Right ventricle myocardium superior (tissue), 1 donor: Measurements from ENCODE around the gene SDF4. TPM values are rescaled to one million over a fixed set of nuclear protein-coding genes. Genes with fewer than 3 reads are reported as not detected.

Experiments used
- ATAC-seq: fragments of 200-7000 bp; cut with Tn5 transposase; one replicate; pipeline ENCODE4 v1.9.1; 2020; ENCODE audit warnings: mild to moderate bottlenecking; ENCODE audit not compliant: poor library complexity
- DNase-seq: peaks from one replicate; pipeline ENCODE4 v3.0.0-alpha.2; 2020
- intact Hi-C: fragments of 100-400 bp; cut with DNase I; formaldehyde crosslinking; loops from one replicate; pipeline ENCODE4 v1.11.2; 2022
- total RNA-seq: library from RNA; stranded (reverse); fragmentation: NEBNext Ultra II Directional; extraction: Animal tissue kit (Norgen Biotek cat#: 25700); gene quantifications from one replicate; pipeline ENCODE4 v1.2.1, GENCODE V29; 2021
- donor health status: DM: no; HTN: yes; CAD: no; lungs with severe emphysema.

Gene SDF4
- total RNA-seq, 1 donor from 2014 or later, result 110 TPM

DNA sequence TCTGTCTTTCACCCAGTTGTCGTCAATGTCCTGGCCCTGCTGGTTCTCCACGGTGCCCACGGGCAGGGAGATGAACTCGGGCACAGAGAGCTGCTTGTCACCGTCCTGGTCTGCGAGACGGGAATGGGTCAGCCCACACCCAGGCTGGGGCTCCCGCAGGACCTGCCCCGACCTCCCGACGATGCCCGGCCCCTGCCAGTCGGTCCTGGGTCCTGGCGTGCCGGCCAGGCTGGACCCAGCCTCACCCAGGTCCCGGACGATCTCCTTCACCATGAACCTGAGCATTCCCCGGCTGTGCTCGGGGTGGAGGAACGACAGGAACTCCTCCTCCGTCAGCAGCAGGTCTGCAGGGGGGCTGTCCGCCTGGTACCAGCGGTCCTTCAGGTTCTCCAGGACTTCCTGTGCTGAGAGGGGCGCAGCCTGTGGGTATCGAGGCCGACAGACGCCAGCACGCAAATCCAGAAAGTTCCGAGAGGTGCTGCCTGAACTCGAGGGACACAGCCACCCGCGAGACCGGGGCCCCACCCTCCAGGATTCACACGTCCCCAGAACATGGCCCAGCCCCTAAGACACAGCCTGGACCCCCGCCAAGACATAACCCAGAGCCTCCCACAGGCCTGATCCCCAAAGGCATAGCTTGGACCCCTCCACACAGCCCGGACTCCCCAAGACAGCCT, 13.1 kb downstream of the SDF4 start:
- DNase-seq (no peak), ATAC-seq (no peak)
- intact Hi-C loops, result no loop called here

DNA sequence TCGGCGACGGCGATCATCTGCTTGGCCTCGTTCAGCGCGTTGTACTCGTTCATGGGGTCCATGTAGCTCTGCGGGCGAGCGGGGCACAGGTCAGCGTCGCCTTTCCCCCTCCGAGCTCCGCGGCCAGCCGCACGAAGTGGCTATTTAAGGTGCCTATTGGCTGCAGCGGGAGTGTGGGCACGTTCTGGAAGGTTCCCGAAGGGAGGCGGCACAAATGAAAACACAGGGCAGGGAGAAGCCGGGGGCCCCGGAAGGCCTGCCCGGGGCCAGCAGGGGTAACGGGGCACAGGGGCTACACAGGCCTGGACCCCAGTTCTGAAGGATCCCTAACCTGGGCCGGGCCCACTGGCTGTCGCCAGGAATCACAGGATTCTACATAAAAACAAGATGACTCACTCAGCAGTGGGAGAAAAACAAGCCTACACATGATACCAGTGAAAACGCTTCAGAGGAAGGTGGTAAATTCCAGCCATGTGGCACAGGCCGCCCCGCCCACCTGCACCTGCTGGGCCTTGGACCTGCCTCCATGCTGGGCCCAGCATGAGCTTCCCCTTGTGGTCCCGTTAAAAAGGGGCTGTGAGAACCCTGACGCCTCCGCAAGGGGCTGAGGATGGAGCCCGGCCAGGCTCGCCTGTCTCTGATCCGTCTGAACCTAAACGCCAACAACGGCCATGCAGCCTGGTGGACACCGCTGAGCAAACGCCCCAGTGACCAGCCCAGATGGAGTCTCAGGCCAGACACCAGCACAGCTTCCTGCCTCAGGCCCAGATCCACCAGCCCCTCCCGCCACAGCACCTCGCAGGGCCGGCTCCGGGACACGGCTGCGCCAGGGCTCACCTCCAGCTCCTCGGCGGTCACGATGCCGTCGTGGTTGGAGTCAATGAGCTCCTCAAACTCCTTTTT, 13.9 kb downstream of the SDF4 start:
- intact Hi-C loops, result no loop called here
- ATAC-seq (no peak), DNase-seq (no peak)

DNA sequence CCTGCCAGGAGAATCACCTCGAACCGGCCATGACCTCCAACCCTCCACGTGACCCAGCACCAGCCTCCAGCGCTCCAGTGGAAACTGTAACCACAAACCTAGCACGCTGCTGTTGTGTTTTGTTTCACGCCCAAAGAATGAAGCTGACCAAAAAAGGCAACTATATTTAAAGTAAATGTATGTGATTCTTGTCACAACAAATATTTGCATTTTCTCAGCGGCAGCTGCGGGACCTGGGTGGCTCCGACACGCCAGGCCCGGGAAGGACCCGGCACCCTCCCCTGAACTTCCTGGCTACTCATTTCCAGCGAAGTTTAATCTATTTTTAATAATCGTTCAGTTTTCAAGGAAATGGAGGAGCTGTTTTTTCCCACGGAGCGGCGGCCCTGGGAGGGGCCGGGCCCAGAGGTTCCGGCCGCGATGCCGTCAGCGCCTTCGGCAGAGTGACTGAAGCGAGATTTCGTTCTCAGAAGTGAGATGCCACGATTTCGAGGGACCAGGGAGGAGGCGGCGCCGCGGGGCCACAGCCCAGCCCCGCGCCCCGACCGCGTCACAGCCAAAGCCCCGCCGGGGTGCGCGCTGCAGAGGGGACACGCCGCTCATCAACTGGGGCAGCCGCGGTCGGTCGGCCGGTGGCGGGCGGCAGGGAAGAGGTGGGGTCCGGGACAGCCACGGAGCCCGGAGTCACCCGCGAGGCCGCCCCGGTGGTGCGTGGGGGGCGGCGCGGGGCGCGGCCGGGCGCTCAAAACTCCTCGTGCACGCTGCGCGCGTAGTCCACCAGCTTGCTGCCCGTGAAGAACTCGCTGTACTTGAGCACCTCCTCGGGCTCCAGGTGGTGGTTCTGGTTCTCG, 14.8 kb downstream of the SDF4 start:
- no peak for DNase-seq
- ATAC-seq, result no peak
- intact Hi-C loops, result no loop called here

DNA sequence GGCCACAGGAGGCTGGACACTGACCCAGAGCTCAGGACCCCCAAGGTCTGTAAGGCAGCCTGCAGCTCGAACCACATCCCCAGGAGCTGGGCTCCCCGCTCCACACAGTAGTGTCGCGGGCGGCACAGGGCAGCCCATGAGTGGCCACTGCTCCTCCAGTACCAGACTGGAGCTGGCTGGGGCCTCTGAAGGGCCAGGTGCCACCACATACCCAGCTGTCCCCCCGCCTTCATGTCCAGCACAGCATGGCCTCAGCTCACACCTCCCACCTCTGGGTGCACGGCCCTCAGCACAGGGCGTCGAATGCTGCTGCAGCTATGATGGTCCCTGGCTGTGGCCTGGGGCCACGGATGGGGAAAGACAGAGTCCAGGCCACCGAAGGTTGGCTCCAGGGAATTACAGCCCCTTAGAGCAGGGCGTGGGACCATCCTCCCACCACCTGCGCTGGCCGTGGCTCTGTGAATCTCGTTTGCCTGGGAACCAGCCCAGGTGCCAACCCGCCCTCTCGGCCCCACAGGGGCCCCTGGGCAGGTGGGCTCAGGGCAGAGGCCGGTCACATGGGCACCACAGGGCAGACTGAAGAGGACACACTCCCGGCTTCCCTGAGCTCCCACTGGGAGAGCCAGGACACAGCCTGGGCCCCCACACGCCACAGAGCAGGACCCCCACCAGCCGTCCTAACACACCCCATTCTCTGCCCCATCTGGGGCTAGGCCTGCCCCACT, 15.8 kb downstream of the SDF4 start:
- ATAC-seq, result no peak

GRCh38 chr1:1215080-1215676, 16.6 kb downstream of the SDF4 start:
- intact Hi-C loops, result no loop called here
- no peak for ATAC-seq
- DNase-seq, result no peak

More for the DNA sequence above, 15.8 kb downstream of the SDF4 start:
- intact Hi-C loops, result no loop called here
- DNase-seq, result no peak

- ATAC-seq (peak; percentile 6), DNase-seq (no peak)
- intact Hi-C loops, result no loop called here
These were observed 18.2 kb downstream of the SDF4 start, which contains the start of gene TNFRSF4 for GRCh38 chr1:1213345-1214265. Gene TNFRSF4 (minus strand): TSS chr1:1214153. CDS start chr1:1214127, 26 bp downstream.

- intact Hi-C loops, result no loop called here
- peak; percentile 77 for DNase-seq
These were observed 18.9 kb downstream of the SDF4 start for GRCh38 chr1:1212780-1213344.

GRCh38 chr1:1211541-1212441, 20.0 kb downstream of the SDF4 start:
- intact Hi-C loops, result no loop called here
- DNase-seq (peak; percentile 28), ATAC-seq (no peak)

More at GRCh38 chr1:1212780-1213344, 18.9 kb downstream of the SDF4 start:
- ATAC-seq, result peak; percentile 42

GRCh38 chr1:1210726-1211540, 20.9 kb downstream of the SDF4 start:
- ATAC-seq (no peak), DNase-seq (peak; percentile 39)
- intact Hi-C loops, result no loop called here

DNA sequence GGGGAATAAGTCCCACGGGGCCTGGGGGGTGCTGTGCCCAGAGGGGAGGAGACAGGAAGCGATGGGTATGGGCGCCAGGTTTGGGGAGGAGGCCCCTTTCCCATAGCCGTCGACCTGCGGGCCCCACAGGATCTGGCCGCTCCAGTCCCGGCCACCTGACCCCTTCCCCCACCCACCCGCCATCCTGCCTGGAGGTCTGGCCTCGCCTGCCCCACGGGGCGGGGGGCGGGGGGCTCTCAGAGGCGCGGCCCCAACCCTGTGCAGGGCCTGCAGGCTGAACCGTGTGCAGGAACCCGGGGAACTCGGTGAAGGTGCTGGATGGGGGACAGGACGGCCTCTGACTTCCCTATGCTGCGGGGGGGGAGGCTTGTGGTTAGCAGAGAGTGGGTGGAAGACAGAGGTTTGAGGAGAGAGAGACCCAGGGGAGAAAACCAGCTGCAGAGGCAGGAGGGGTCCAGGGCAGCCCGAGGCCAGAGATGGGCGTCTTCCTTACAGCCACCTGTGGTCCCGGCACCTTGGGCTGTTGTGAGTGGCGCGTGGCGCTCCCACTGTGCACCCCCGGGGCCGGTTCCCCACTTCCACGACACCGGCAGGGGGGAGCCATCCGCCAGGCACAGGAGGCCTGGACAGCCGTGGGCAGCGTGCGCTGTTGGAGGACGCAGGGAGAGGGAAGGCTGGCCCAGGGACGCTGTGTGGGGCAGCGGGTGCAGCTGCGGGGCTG, 22.9 kb downstream of the SDF4 start:
- no peak for DNase-seq
- no peak for ATAC-seq
- intact Hi-C loops, result no loop called here

GRCh38 chr1:1207571-1207892, 24.3 kb downstream of the SDF4 start:
- DNase-seq, result no peak
- intact Hi-C loops, result no loop called here
- ATAC-seq, result no peak

DNA sequence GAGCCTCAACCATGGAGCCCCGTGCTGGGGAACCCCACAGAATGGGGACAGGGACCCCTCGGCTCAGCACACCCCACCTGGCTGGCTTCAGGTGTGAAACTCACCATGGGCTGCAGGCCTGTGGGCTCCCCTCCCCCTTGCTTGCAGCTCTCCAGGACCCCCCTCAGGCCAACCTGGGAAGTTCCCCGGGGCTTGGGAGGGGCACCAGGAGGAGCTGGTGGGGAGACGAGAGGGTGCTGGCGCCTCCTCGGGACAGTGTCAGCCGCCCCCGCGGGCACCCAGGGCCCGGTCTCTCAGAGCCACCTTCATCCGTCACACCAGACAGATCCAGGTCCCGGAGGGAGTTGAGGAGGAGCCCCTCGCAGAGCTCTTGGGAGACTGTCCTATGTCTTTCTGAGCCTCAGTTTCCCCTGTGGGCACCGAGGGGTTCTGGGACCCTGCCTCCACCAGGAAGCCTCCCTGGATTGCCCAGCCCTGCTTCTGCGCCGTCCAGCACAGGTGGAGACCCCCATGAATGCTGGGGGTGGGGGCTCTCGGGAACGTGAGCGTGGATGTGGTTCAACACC, 24.8 kb downstream of the SDF4 start:
- no peak for ATAC-seq
- DNase-seq, result peak; percentile 37
- intact Hi-C loops, result no loop called here

DNA sequence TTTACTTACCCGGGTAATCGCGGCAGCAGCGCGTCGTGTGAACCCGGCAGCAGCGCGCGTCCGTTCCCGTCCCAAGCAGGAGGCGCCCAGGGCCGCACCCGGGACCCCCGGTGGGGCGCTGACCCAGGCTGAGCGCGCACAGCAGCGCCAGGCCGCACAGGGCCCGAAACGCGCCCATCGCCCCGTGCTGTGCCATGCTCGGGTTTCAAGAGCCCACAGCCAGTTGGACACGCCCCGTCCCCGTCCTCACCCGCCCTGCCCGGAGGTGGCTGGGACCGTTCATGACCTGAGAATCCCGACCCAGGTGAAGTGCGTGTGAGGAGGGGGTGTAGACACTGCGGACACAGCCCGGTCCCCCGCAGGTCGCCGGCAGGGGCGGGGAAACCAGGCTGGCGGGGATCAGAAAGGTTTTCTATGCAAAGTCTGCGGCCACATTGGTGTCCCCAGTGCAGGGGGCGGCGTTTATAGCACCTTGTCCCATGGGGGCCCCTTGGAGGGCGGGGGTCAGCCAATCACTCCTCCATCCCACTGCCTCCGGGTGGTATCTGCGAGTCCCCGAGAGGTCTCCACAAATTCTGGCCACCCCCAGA, 25.3 kb downstream of the SDF4 start, which contains the start of gene TNFRSF18:
TNFRSF18 (minus strand) TSS at position 217 of the 590 bp plus-strand sequence; CDS start at position 196, 21 bp downstream.
- DNase-seq (peak; percentile 41), ATAC-seq (peak; percentile 42)
- intact Hi-C loops, result no loop called here
